ENCODE results near the gene SPNS2.

- TF ChIP-seq, protein P1, sequence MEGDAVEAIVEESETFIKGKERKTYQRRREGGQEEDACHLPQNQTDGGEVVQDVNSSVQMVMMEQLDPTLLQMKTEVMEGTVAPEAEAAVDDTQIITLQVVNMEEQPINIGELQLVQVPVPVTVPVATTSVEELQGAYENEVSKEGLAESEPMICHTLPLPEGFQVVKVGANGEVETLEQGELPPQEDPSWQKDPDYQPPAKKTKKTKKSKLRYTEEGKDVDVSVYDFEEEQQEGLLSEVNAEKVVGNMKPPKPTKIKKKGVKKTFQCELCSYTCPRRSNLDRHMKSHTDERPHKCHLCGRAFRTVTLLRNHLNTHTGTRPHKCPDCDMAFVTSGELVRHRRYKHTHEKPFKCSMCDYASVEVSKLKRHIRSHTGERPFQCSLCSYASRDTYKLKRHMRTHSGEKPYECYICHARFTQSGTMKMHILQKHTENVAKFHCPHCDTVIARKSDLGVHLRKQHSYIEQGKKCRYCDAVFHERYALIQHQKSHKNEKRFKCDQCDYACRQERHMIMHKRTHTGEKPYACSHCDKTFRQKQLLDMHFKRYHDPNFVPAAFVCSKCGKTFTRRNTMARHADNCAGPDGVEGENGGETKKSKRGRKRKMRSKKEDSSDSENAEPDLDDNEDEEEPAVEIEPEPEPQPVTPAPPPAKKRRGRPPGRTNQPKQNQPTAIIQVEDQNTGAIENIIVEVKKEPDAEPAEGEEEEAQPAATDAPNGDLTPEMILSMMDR (conservative IDR thresholded peaks at IDR 0.05) = no peak
- TF ChIP-seq EZH2 (IDR thresholded peaks at IDR 0.05; ENCODE audit: low read depth) = no peak
Measured at GRCh38 chr17:4582101-4582501, 83.4 kb downstream of the SPNS2 start.

Measured in PC-9 (cell line).